AG04450 (cell line): Measurements from ENCODE around the gene ATXN1. TPM values are rescaled to one million over a fixed set of nuclear protein-coding genes. Genes with fewer than 3 reads are reported as not detected.

Experiments
- CTCF ChIA-PET: fragments of 300-600, 350-600 bp; formaldehyde crosslinking; extraction: SDS; loops from one replicate; lab custom pipeline; 2022; ENCODE audit warnings: antibody characterized with exemption, inconsistent platforms; lab: Charles Lee
- POLR2A ChIA-PET: fragments of 350-600 bp; formaldehyde crosslinking; extraction: SDS; loops from one replicate; lab custom pipeline; 2021; ENCODE audit warnings: antibody characterized with exemption, inconsistent platforms; lab: Yijun Ruan, JAX
- DNase-seq: peaks from one replicate; pipeline ENCODE4 v3.0.0-alpha.2; 2011; ENCODE audit warnings: low read depth, low spot score
- H3K27ac ChIP-seq: one replicate; pipeline ENCODE4 v1.5.1; 2012; ENCODE audit warnings: low read depth, low read length, control low read depth
- H3K27me3 ChIP-seq: one replicate; pipeline ENCODE4 v1.6.0; 2012; ENCODE audit warnings: low read length; ENCODE audit not compliant: control insufficient read depth, insufficient read depth
- H3K4me3 ChIP-seq: 2 replicates; pipeline ENCODE4 v1.5.1; 2011; ENCODE audit warnings: mild to moderate bottlenecking, low read depth, low read length, control low read depth
- H3K9me3 ChIP-seq: 2 replicates; pipeline ENCODE4 v1.5.1; 2012; ENCODE audit warnings: low read length; ENCODE audit not compliant: control insufficient read depth, insufficient read depth
- CTCF ChIP-seq: IDR thresholded peaks from 2 replicates; pipeline ENCODE4 v1.5.1; 2011; ENCODE audit warnings: low read depth, low read length, control low read depth, inconsistent platforms
- polyA plus RNA-seq: library from polyadenylated mRNA; depleted of rRNA; stranded (reverse); fragments of >200 nt; gene quantifications from 2 replicates; pipeline ENCODE4 v1.2.3, GENCODE V29; 2011

Gene ATXN1
- polyA plus RNA-seq, 1 experiment = 12.6 TPM

GRCh38 chr6:16743664-16744210 lies 17.5 kb downstream of the ATXN1 start:
- POLR2A ChIA-PET = no interaction called here
- no peak overlapping the region for H3K4me3 ChIP-seq
- H3K27ac ChIP-seq = no peak overlapping the region
- CTCF ChIA-PET = interaction anchor here (1.3 to 1.7 kb wide), 3 partner anchors 15 to 412 kb away, joined by 3 to 4 read pairs (median 3); no protein-coding TSS in a partner anchor
- TF ChIP-seq CTCF = no peak
- H3K27me3 ChIP-seq = no peaks in the 10 kb centered on the region
- no peak for DNase-seq
- H3K9me3 ChIP-seq = no peaks in the 10 kb centered on the region

GRCh38 chr6:16742116-16742515 lies 19.1 kb downstream of the ATXN1 start:
- Histone ChIP-seq H3K4me3 (no peak overlapping the region), H3K9me3 (no peaks in the 10 kb centered on the region), H3K27ac (peak overlapping the region; percentile 71), H3K27me3 (no peaks in the 10 kb centered on the region)
- no peak for TF ChIP-seq CTCF
- ChIA-PET POLR2A (interaction anchor here (1.2 kb wide), 1 partner anchor 9 kb away, joined by 4 read pairs; no protein-coding TSS in a partner anchor), CTCF (interaction anchor here (1.4 kb wide), 1 partner anchor 17 kb away, joined by 3 read pairs; no protein-coding TSS in a partner anchor)
- DNase-seq = no peak

- no peaks in the 10 kb centered on the region for H3K9me3 ChIP-seq
- no peak for TF ChIP-seq CTCF
- peak overlapping the region; percentile 80 for H3K27ac ChIP-seq
- no peaks in the 10 kb centered on the region for H3K27me3 ChIP-seq
- CTCF ChIA-PET = interaction anchor here (1.7 kb wide), 1 partner anchor 227 kb away, joined by 3 read pairs; no protein-coding TSS in a partner anchor
- peak; percentile 91 for DNase-seq
- peak overlapping the region; percentile 22; the same call in 1 of the 2 replicates for H3K4me3 ChIP-seq
- POLR2A ChIA-PET = interaction anchor here (1.1 to 1.6 kb wide), 3 partner anchors 9 to 60 kb away, joined by 3 to 4 read pairs (median 3); no protein-coding TSS in a partner anchor
Observed at GRCh38 chr6:16741112-16742016, 19.9 kb downstream of the ATXN1 start.

GRCh38 chr6:16740097-16740496 lies 21.2 kb downstream of the ATXN1 start:
- no peak overlapping the region for H3K4me3 ChIP-seq
- ChIA-PET CTCF (interaction anchor here (0.6 to 1.9 kb wide), 5 partner anchors 24 to 331 kb away, joined by 3 to 4 read pairs (median 3); no protein-coding TSS in a partner anchor), POLR2A (interaction anchor here (0.9 to 1.6 kb wide), 2 partner anchors 9 to 31 kb away, joined by 3 to 4 read pairs; no protein-coding TSS in a partner anchor)
- H3K27ac ChIP-seq = no peak overlapping the region
- no peak for TF ChIP-seq CTCF
- no peaks in the 10 kb centered on the region for H3K9me3 ChIP-seq
- DNase-seq = no peak
- H3K27me3 ChIP-seq = no peaks in the 10 kb centered on the region
